Pancreas (tissue), 10 donors: ENCODE measurements around the gene SKI. TPM values are rescaled to one million over a fixed set of nuclear protein-coding genes. Genes with fewer than 3 reads are reported as not detected.

Experiments
- ATAC-seq, 4 donors: fragments of 200-7000 bp; cut with Tn5 transposase; one replicate each; pipeline versions ENCODE4 v1.8.0 to v1.9.1; 2020; ENCODE audit warnings: mild to moderate bottlenecking in 4 of 4, moderate library complexity in 4 of 4
- DNase-seq, 6 donors: peaks; one replicate each; pipeline ENCODE4 v3.0.0-alpha.2; 2020
- FAIRE-seq: peaks from 2 replicates; lab custom pipeline; 2012; peaks lifted over from hg19 to GRCh38; lab: Jason Lieb, UNC
- H3K27ac ChIP-seq, 4 donors: fragments of 200-600 bp; sonication (generic); 1 replicate in 3 of 4; 2 replicates in 1 of 4; pipeline versions ENCODE4 v1.5.0 to v1.8.0; 2020
- H3K27me3 ChIP-seq, 4 donors: fragments of 200-600 bp; one replicate each; pipeline ENCODE4 v1.8.0; 2021
- H3K36me3 ChIP-seq, 3 donors: fragments of 200-600 bp; sonication (generic) in 1 of 3; one replicate each; pipeline versions ENCODE4 v1.5.0 to v1.8.0; 2020 to 2021
- H3K4me1 ChIP-seq, 3 donors: fragments of 200-600 bp; one replicate each; pipeline ENCODE4 v1.8.0; 2021
- H3K4me3 ChIP-seq, 4 donors: fragments of 200-600 bp; sonication (generic) in 2 of 4; one replicate each; pipeline versions ENCODE4 v1.5.0 to v1.8.0; 2020 to 2021
- H3K9me3 ChIP-seq, 4 donors: fragments of 200-600 bp; one replicate each; pipeline ENCODE4 v1.8.0; 2021
- CTCF ChIP-seq, 4 donors: fragments of 200-600 bp; sonication (generic) in 3 of 4; IDR thresholded peaks; one replicate each; pipeline versions ENCODE4 v1.5.0 to v1.8.0; 2021; ENCODE audit warnings: antibody characterized with exemption in 4 of 4
- WGBS, 2 donors: extraction: QIAGEN DNeasy Blood & Tissue Kit; methylation state at CpG; one replicate each; pipeline ENCODE4 v1.1.7; 2013; 5-methylcytosine and 5-hydroxymethylcytosine counted together
- intact Hi-C, 3 donors: fragments of 100-400 bp; cut with DNase I; formaldehyde crosslinking; loops; one replicate each; pipeline versions ENCODE4 v1.11.1 to v1.14.2; 2022
- polyA plus RNA-seq, 2 donors: library from polyadenylated mRNA; stranded (reverse); fragments of 200-250 nt; gene quantifications; one replicate each; pipeline ENCODE4 v1.2.3, GENCODE V29; 2013
- total RNA-seq, 6 donors: library from RNA; stranded (reverse); fragmentation: NEBNext Ultra II Directional in 4 of 6; extraction: Animal tissue kit (Norgen Biotek cat#: 25700) in 4 of 6; gene quantifications; one replicate each; pipeline versions ENCODE4 v1.2.1 to v1.2.4, GENCODE V29; 2021 to 2023
- donor health status: healthy with polysubstance abuse.
- donor health status: DM: no; HTN: no; CAD: no; lungs with moderate emphysema.
- donor health status: DM: no; HTN: no; CAD: no.
- donor health status: control.
- donor health status: control.
- donor health status: Bipolar disorder and iron deficiency.
- donor health status: DM: yes; HTN: yes; CAD: no.
- donor health status: DM: no; HTN: no; CAD: no.
- donor health status: DM: no; HTN: no; CAD: no.
- donor health status: DM: yes; HTN: yes; CAD: no.

Gene SKI
- total and polyA plus RNA-seq, 8 donors: 8.6 to 27.9 (median 14.0) TPM

DNA sequence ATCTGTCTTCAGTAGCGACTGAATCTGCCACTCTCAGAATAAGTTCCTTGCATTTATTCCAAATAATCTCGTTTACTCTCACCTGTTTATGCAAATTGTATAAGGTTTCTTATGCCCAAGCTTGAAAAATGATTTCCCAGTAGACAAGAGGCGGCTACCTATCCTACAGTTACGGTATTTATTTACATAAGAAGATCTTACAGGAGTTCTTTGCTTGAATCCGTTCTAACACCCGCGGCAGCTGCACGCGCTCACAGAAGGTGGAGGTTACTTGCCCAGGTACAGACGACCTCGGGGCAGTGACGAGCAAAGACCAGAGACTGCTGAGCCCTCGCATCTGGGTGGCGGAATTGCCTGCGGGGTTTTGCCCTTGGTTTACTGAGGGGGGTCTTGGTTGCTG lies 79.9 kb downstream of the SKI start:
- intact Hi-C loops: loop anchor here in 1 of 3 donors (10.0 kb wide), 1 partner anchor 73 kb away; no protein-coding TSS in a partner anchor
- Histone ChIP-seq H3K27ac (no peak overlapping the region), H3K4me1 (no peaks in the 10 kb centered on the region), H3K4me3 (no peak overlapping the region), H3K27me3 (no peaks in the 10 kb centered on the region), H3K9me3 (no peaks in the 10 kb centered on the region), H3K36me3 (peaks cover 0 to 33% (median 14%) of the 10 kb centered on the region in 3 donors)
- no peak for TF ChIP-seq CTCF (IDR thresholded peaks at IDR 0.05)
- DNase-seq (no peak), FAIRE-seq (no peak), ATAC-seq (no peak)
- WGBS, 2 donors: 88 to 93% methylated on average over 15 of the region's 15 CpGs

DNA sequence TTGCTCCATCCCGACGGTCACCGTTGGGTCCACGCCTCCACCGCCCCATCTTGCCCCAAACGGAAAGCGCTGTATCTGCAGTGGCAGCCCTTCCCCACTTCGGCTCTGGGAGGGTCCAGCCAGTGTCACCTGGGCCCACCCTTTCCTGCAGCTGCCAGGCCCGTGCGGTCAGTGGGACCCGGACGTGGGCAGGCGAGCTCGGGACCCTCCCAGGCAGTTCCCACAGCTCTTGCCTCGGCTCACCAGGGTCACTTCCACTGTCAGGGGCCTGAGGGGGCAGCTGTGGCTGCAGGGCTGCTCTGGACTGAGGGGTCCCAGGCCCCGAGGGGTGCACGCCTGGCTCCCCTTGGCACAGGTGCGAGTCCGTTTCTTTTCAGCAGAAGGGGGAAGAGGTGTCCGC lies 80.7 kb downstream of the SKI start:
- no peak for FAIRE-seq
- no peak for DNase-seq
- Histone ChIP-seq H3K4me3 (no peak overlapping the region), H3K27ac (no peak overlapping the region), H3K4me1 (no peaks in the 10 kb centered on the region), H3K9me3 (no peaks in the 10 kb centered on the region), H3K36me3 (peaks cover 0 to 30% (median 14%) of the 10 kb centered on the region in 3 donors), H3K27me3 (no peaks in the 10 kb centered on the region)
- WGBS, 2 donors: 94 to 96% methylated on average over 20 of the region's 20 CpGs
- intact Hi-C loops: loop anchor here in 1 of 3 donors (10.0 kb wide), 1 partner anchor 74 kb away; no protein-coding TSS in a partner anchor
- no peak for ATAC-seq
- TF ChIP-seq CTCF (IDR thresholded peaks at IDR 0.05): no peak

- 67 to 68% methylated on average over 26 to 28 of the region's 28 CpGs for WGBS, 2 donors
- ATAC-seq (no peak), FAIRE-seq (no peak), DNase-seq (no peak)
- no peak overlapping the region for H3K4me3 ChIP-seq
- TF ChIP-seq CTCF (IDR thresholded peaks at IDR 0.05): no peak
- no peak overlapping the region for H3K27ac ChIP-seq
- H3K27me3 ChIP-seq: no peaks in the 10 kb centered on the region
- no peaks in the 10 kb centered on the region for H3K9me3 ChIP-seq
- H3K36me3 ChIP-seq: peaks cover 0 to 20% (median 7%) of the 10 kb centered on the region in 3 donors
- no peaks in the 10 kb centered on the region for H3K4me1 ChIP-seq
- intact Hi-C loops: loop anchor here in 1 of 3 donors (5.0 kb wide), 1 partner anchor 113 kb away; no protein-coding TSS in a partner anchor
Observed at GRCh38 chr1:2310332-2311183, 82.4 kb downstream of the SKI start.

- ATAC-seq: peak in 3 of 4 donors; percentile 26 to 42 (median 39)
- no peaks in the 10 kb centered on the region for H3K4me1 ChIP-seq
- H3K36me3 ChIP-seq: peaks cover 0 to 16% (median 7%) of the 10 kb centered on the region in 3 donors
- intact Hi-C loops: loop anchor here in 1 of 3 donors (5.0 kb wide), 1 partner anchor 114 kb away; no protein-coding TSS in a partner anchor
- H3K27ac ChIP-seq: no peak overlapping the region
- no peak for DNase-seq
- FAIRE-seq: no peak
- peak in 1 of 4 donors; percentile 17 for TF ChIP-seq CTCF (IDR thresholded peaks at IDR 0.05)
- H3K9me3 ChIP-seq: no peaks in the 10 kb centered on the region
- WGBS, 2 donors: 54 to 56% methylated on average over 17 to 21 of the region's 21 CpGs
- H3K27me3 ChIP-seq: no peaks in the 10 kb centered on the region
- no peak overlapping the region for H3K4me3 ChIP-seq
Observed at GRCh38 chr1:2311184-2312032, 83.3 kb downstream of the SKI start.
